Measurements from ENCODE around the gene NEGR1. TPM values are rescaled to one million over a fixed set of nuclear protein-coding genes. Genes with fewer than 3 reads are reported as not detected.
A peak's percentile ranks its signal among the peaks of the same experiment; 100 is the strongest.

The NEGR1 gene
- total RNA-seq, 1 donor from 2014 or later: 9.7 TPM

DNA sequence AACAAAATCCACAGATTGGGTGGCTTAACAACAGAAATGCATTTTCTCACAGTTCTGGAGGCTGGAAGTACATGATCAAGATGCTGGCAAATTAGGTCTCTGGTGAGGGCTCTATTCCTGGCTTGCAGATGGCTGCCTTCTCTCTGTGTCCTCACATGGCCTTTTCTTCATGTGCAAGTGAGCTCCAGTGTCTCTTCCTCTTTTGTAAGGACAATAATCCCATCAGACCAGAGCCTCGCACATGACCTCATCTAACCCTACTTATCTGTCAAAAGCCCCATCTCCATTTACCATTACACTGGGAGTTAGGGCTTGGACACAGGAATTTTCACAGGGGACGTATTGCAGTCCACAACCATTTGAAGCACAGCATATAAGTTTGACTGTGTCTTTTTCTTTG lies 181.6 kb downstream of the NEGR1 start:
- no peak overlapping the region for H3K4me3 ChIP-seq
- intact Hi-C loops (cut with micrococcal nuclease): no loop called here
- H3K27me3 ChIP-seq (ENCODE audit: low read depth): no peaks in the 10 kb centered on the region
- H3K36me3 ChIP-seq: no peaks in the 10 kb centered on the region
- no peaks in the 10 kb centered on the region for H3K4me1 ChIP-seq
- no peak for TF ChIP-seq CTCF (IDR thresholded peaks at IDR 0.05; ENCODE audit: borderline replicate concordance)
- H3K27ac ChIP-seq (replicated peaks): no peak overlapping the region
- no peaks in the 10 kb centered on the region for H3K9me3 ChIP-seq (replicated peaks)
- DNase-seq: no peak

- no peaks in the 10 kb centered on the region for H3K27me3 ChIP-seq (ENCODE audit: low read depth)
- no peak overlapping the region for H3K27ac ChIP-seq (replicated peaks)
- no peak for TF ChIP-seq CTCF (IDR thresholded peaks at IDR 0.05; ENCODE audit: borderline replicate concordance)
- no peak overlapping the region for H3K4me3 ChIP-seq
- no peaks in the 10 kb centered on the region for H3K4me1 ChIP-seq
- H3K9me3 ChIP-seq (replicated peaks): no peaks in the 10 kb centered on the region
- no peak for DNase-seq
- intact Hi-C loops (cut with micrococcal nuclease): no loop called here
- H3K36me3 ChIP-seq: no peaks in the 10 kb centered on the region
These were observed 184.3 kb downstream of the NEGR1 start for GRCh38 chr1:72097851-72098570.

DNA sequence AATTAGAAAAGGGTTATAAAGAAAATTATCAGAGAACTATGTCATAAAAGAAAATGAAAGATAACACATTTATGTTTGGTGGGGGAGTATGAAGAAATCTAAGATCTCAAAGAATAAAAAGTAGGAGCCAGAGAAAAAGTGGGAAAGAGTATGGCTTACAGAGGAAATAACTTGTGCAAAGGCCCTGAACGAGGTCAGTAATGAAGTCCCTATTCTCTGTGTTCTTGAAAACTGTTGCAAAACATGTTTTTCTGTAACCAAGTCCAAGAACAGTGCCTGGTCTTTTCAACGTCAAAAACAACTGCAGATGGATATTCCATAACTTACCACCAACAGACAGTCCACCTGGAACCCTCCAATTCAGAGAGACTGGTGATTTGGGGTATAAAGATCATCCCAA lies 188.1 kb downstream of the NEGR1 start:
- Histone ChIP-seq H3K4me1 (no peaks in the 10 kb centered on the region), H3K4me3 (no peak overlapping the region), H3K36me3 (no peaks in the 10 kb centered on the region), H3K27me3 (ENCODE audit: low read depth) (no peaks in the 10 kb centered on the region), H3K9me3 (replicated peaks) (no peaks in the 10 kb centered on the region), H3K27ac (replicated peaks) (peak overlapping the region; percentile 42)
- DNase-seq: no peak
- no peak for TF ChIP-seq CTCF (IDR thresholded peaks at IDR 0.05; ENCODE audit: borderline replicate concordance)
- intact Hi-C loops (cut with micrococcal nuclease): no loop called here

GRCh38 chr1:72086394-72086793 lies 195.9 kb downstream of the NEGR1 start:
- Histone ChIP-seq H3K27me3 (ENCODE audit: low read depth) (no peaks in the 10 kb centered on the region), H3K9me3 (replicated peaks) (peaks cover 7% of the 10 kb centered on the region), H3K4me3 (no peak overlapping the region), H3K36me3 (no peaks in the 10 kb centered on the region), H3K27ac (replicated peaks) (no peak overlapping the region), H3K4me1 (no peaks in the 10 kb centered on the region)
- intact Hi-C loops (cut with micrococcal nuclease): no loop called here
- no peak for DNase-seq
- TF ChIP-seq CTCF (IDR thresholded peaks at IDR 0.05; ENCODE audit: borderline replicate concordance): no peak

DNA sequence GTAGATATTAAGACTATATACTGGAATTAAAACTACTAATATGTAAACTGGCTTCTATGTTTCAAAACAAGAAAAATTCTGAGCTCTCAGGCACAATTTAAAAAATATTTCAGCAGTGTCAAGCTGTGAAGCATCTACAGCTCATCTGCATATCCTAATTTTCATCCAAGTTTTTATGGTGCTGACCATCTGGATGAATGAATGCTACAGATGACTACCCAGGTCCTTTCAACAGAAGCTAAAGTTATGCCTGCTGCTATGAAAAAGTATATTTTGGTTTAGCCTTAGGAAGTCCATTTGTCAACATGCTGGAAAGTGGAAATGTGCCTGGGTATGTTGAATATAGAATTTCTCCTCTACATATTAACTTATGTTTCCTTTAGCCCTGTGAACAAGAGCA lies 206.9 kb downstream of the NEGR1 start:
- no peaks in the 10 kb centered on the region for H3K36me3 ChIP-seq
- no peak for TF ChIP-seq CTCF (IDR thresholded peaks at IDR 0.05; ENCODE audit: borderline replicate concordance)
- no peak for DNase-seq
- H3K27ac ChIP-seq (replicated peaks): no peak overlapping the region
- intact Hi-C loops (cut with micrococcal nuclease): no loop called here
- peaks cover 13% of the 10 kb centered on the region for H3K9me3 ChIP-seq (replicated peaks)
- no peaks in the 10 kb centered on the region for H3K4me1 ChIP-seq
- no peaks in the 10 kb centered on the region for H3K27me3 ChIP-seq (ENCODE audit: low read depth)
- H3K4me3 ChIP-seq: no peak overlapping the region

Measured in left ventricle myocardium inferior (tissue), 1 donor.